ENCODE measurements around the gene ZNF628.

DNA sequence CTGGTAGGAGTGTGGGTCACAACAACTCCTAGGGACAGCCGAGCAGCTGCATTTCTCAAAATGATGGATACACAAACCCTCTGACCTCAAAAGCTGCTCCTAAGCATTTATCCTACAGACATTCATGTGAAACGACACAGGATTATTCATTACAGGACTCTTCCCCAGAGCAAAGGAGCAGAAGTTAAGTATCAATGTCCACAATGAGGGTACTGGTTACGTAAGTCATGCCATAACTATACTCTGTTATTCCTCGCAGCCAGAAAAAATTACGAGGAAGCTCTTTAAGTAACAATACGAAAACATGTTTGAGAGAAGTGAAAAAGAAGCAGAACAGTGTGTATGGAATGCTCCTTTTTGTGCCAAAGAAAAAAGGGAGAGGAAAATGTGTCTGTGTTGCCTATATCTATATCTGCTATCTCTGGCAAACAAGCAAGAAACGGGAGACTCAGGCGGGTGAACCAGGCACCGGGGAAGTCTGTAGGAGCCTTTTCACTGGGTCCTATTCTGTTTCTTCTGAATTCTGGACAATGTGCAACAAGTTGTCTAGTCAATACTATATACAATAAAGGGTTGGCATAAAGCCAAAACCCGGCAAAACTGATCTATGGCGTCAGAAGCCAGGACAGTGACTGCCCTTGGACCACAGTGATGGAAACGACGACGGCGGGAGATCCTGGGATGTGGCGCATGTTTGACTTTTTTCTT lies 16.3 kb upstream of the ZNF628 start:
- TF ChIP-seq, protein P1, sequence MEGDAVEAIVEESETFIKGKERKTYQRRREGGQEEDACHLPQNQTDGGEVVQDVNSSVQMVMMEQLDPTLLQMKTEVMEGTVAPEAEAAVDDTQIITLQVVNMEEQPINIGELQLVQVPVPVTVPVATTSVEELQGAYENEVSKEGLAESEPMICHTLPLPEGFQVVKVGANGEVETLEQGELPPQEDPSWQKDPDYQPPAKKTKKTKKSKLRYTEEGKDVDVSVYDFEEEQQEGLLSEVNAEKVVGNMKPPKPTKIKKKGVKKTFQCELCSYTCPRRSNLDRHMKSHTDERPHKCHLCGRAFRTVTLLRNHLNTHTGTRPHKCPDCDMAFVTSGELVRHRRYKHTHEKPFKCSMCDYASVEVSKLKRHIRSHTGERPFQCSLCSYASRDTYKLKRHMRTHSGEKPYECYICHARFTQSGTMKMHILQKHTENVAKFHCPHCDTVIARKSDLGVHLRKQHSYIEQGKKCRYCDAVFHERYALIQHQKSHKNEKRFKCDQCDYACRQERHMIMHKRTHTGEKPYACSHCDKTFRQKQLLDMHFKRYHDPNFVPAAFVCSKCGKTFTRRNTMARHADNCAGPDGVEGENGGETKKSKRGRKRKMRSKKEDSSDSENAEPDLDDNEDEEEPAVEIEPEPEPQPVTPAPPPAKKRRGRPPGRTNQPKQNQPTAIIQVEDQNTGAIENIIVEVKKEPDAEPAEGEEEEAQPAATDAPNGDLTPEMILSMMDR (conservative IDR thresholded peaks at IDR 0.05): no peak
- no peak for TF ChIP-seq ZFX (IDR thresholded peaks at IDR 0.05)
